Skeletal muscle satellite cell (primary cell): ENCODE results near the gene TNFRSF13B.
"Not testable (repeated sequence)": the region's sequence is repeated elsewhere in the genome, so short reads cannot be mapped to it uniquely, and the experiment has no call there.

Experiments used
- H3K27me3 ChIP-seq: 2 replicates; pipeline ENCODE4 v1.7.0; 2013; ENCODE audit warnings: low read length; ENCODE audit not compliant: control insufficient read depth, insufficient read depth
- H3K36me3 ChIP-seq: 2 replicates; pipeline ENCODE4 v1.7.0; 2013; ENCODE audit warnings: mild to moderate bottlenecking, control low read depth, low read length; ENCODE audit not compliant: insufficient read depth
- H3K4me1 ChIP-seq: 2 replicates; pipeline ENCODE4 v1.7.0; 2013; ENCODE audit warnings: low read length; ENCODE audit not compliant: control insufficient read depth, insufficient read depth
- H3K4me2 ChIP-seq: 2 replicates; pipeline ENCODE4 v1.7.0; 2013; ENCODE audit warnings: mild to moderate bottlenecking, low read length
- H3K4me3 ChIP-seq: 2 replicates; pipeline ENCODE4 v1.7.0; 2013; ENCODE audit warnings: low read length
- H3K9ac ChIP-seq: 2 replicates; pipeline ENCODE4 v1.7.0; 2013; ENCODE audit warnings: mild to moderate bottlenecking, low read depth, low read length, moderate library complexity
- H3K9me3 ChIP-seq: replicated peaks from 2 replicates; pipeline ENCODE4 v1.7.0; 2013; ENCODE audit warnings: mild to moderate bottlenecking, control low read depth, low read length

TNFRSF13B gene

GRCh38 chr17:16913463-16913862 is 58.5 kb downstream of the TNFRSF13B start:
- H3K9me3 ChIP-seq: no peaks in the 10 kb centered on the region
- no peak overlapping the region for H3K9ac ChIP-seq
- no peak overlapping the region for H3K4me2 ChIP-seq
- H3K4me1 ChIP-seq: no peaks in the 10 kb centered on the region
- no peak overlapping the region for H3K4me3 ChIP-seq
- no peaks in the 10 kb centered on the region for H3K36me3 ChIP-seq
- H3K27me3 ChIP-seq: peaks cover 43% of the 10 kb centered on the region

GRCh38 chr17:16912021-16912962 is 59.6 kb downstream of the TNFRSF13B start:
- Histone ChIP-seq H3K9me3 (no peaks in the 10 kb centered on the region), H3K27me3 (peaks cover 38% of the 10 kb centered on the region), H3K4me3 (no peak overlapping the region), H3K9ac (no peak overlapping the region), H3K4me2 (no peak overlapping the region), H3K4me1 (no peaks in the 10 kb centered on the region), H3K36me3 (no peaks in the 10 kb centered on the region)

GRCh38 chr17:16911141-16911937 is 60.6 kb downstream of the TNFRSF13B start:
- Histone ChIP-seq H3K36me3 (no peaks in the 10 kb centered on the region), H3K9me3 (no peaks in the 10 kb centered on the region), H3K27me3 (peaks cover 32% of the 10 kb centered on the region), H3K9ac (no peak overlapping the region), H3K4me1 (peaks cover 5% of the 10 kb centered on the region), H3K4me2 (peak overlapping the region; percentile 23), H3K4me3 (no peak overlapping the region)

- no peak overlapping the region for H3K4me3 ChIP-seq
- H3K4me2 ChIP-seq: no peak overlapping the region
- peaks cover 11% of the 10 kb centered on the region for H3K4me1 ChIP-seq
- H3K9ac ChIP-seq: no peak overlapping the region
- H3K27me3 ChIP-seq: peaks cover 23% of the 10 kb centered on the region
- no peaks in the 10 kb centered on the region for H3K9me3 ChIP-seq
- H3K36me3 ChIP-seq: no peaks in the 10 kb centered on the region
Measured at GRCh38 chr17:16910341-16910740, 61.6 kb downstream of the TNFRSF13B start.

- H3K4me3 ChIP-seq: no peak overlapping the region
Measured at GRCh38 chr17:16909472-16910246, 62.3 kb downstream of the TNFRSF13B start.

GRCh38 chr17:16908273-16908672 is 63.6 kb downstream of the TNFRSF13B start:
- Histone ChIP-seq H3K9ac (no peak overlapping the region), H3K27me3 (peaks cover 22% of the 10 kb centered on the region), H3K36me3 (no peaks in the 10 kb centered on the region), H3K4me3 (no peak overlapping the region), H3K4me1 (peaks cover 22% of the 10 kb centered on the region), H3K4me2 (no peak overlapping the region), H3K9me3 (no peaks in the 10 kb centered on the region)

More at GRCh38 chr17:16909472-16910246, 62.3 kb downstream of the TNFRSF13B start:
- Histone ChIP-seq H3K4me2 (no peak overlapping the region), H3K36me3 (no peaks in the 10 kb centered on the region), H3K9ac (no peak overlapping the region), H3K27me3 (peaks cover 22% of the 10 kb centered on the region), H3K4me1 (peaks cover 18% of the 10 kb centered on the region), H3K9me3 (no peaks in the 10 kb centered on the region)

- Histone ChIP-seq H3K9ac (no peak overlapping the region), H3K27me3 (peaks cover 19% of the 10 kb centered on the region), H3K36me3 (no peaks in the 10 kb centered on the region), H3K4me3 (no peak overlapping the region), H3K4me1 (peaks cover 22% of the 10 kb centered on the region), H3K9me3 (no peaks in the 10 kb centered on the region), H3K4me2 (no peak overlapping the region)
Measured at GRCh38 chr17:16906680-16907079, 65.2 kb downstream of the TNFRSF13B start.

GRCh38 chr17:16905593-16906191 is 66.2 kb downstream of the TNFRSF13B start:
- H3K4me1 ChIP-seq: peaks cover 22% of the 10 kb centered on the region
- no peaks in the 10 kb centered on the region for H3K36me3 ChIP-seq
- H3K9ac ChIP-seq: no peak overlapping the region
- peaks cover 21% of the 10 kb centered on the region for H3K27me3 ChIP-seq
- H3K4me3 ChIP-seq: no peak overlapping the region
- H3K9me3 ChIP-seq: no peaks in the 10 kb centered on the region
- H3K4me2 ChIP-seq: no peak overlapping the region

GRCh38 chr17:16903070-16903469 is 68.8 kb downstream of the TNFRSF13B start:
- H3K9ac ChIP-seq, H3K9me3 ChIP-seq, H3K4me3 ChIP-seq, H3K4me2 ChIP-seq, H3K36me3 ChIP-seq: not testable (repeated sequence)
- H3K27me3 ChIP-seq: peaks cover 24% of the 10 kb centered on the region
- H3K4me1 ChIP-seq: peaks cover 22% of the 10 kb centered on the region

GRCh38 chr17:16900288-16900882 is 71.5 kb downstream of the TNFRSF13B start:
- H3K9me3 ChIP-seq: no peaks in the 10 kb centered on the region
- peaks cover 28% of the 10 kb centered on the region for H3K27me3 ChIP-seq
- no peaks in the 10 kb centered on the region for H3K36me3 ChIP-seq
- peaks cover 11% of the 10 kb centered on the region for H3K4me1 ChIP-seq
- H3K9ac ChIP-seq: no peak overlapping the region
- no peak overlapping the region for H3K4me3 ChIP-seq
- H3K4me2 ChIP-seq: no peak overlapping the region
